Trophoblast cell (in vitro differentiated cells and primary cell): Measurements from ENCODE around the gene PCGF1.
A peak's percentile ranks its signal among the peaks of the same experiment; 100 is the strongest.

Source experiments
- DNase-seq, 2 donors: peaks; one replicate each; pipeline ENCODE4 v3.0.0-alpha.2; 2016
- H2AFZ ChIP-seq: 2 replicates; pipeline ENCODE4 v1.6.1; 2013; ENCODE audit warnings: low read length, moderate library complexity, mild to moderate bottlenecking; ENCODE audit not compliant: insufficient read depth, poor library complexity
- H2AK5ac ChIP-seq: 2 replicates; pipeline ENCODE4 v1.6.1; 2013; ENCODE audit warnings: mild to moderate bottlenecking, low read length
- H2BK120ac ChIP-seq: 2 replicates; pipeline ENCODE4 v1.6.1; 2013; ENCODE audit warnings: low read length, mild to moderate bottlenecking, moderate library complexity; ENCODE audit not compliant: insufficient read depth, poor library complexity
- H2BK12ac ChIP-seq: 2 replicates; pipeline ENCODE4 v1.6.1; 2013; ENCODE audit warnings: mild to moderate bottlenecking, low read length, moderate library complexity
- H2BK5ac ChIP-seq: 2 replicates; pipeline ENCODE4 v1.6.1; 2013; ENCODE audit warnings: low read length, low read depth, moderate library complexity, mild to moderate bottlenecking; ENCODE audit not compliant: poor library complexity
- H3K14ac ChIP-seq: 2 replicates; pipeline ENCODE4 v1.6.1; 2013; ENCODE audit warnings: mild to moderate bottlenecking, low read length
- H3K18ac ChIP-seq: 2 replicates; pipeline ENCODE4 v1.6.1; 2013; ENCODE audit warnings: mild to moderate bottlenecking, low read length
- H3K23ac ChIP-seq: 2 replicates; pipeline ENCODE4 v1.6.1; 2013; ENCODE audit warnings: low read length
- H3K27ac ChIP-seq: 2 replicates; pipeline ENCODE4 v1.5.1; 2013; ENCODE audit warnings: low read depth, mild to moderate bottlenecking, inconsistent platforms, low read length, moderate library complexity
- H3K27me3 ChIP-seq: 2 replicates; pipeline ENCODE4 v1.6.1; 2013; ENCODE audit warnings: inconsistent platforms, mild to moderate bottlenecking, low read length, moderate library complexity; ENCODE audit not compliant: insufficient read depth
- H3K36me3 ChIP-seq, 2 experiments: 1 replicate in 1 of 2; 2 replicates in 1 of 2; pipeline ENCODE4 v1.6.1; 2013; ENCODE audit warnings: low read length in 2 of 2, mild to moderate bottlenecking in 2 of 2, moderate library complexity in 1 of 2; ENCODE audit not compliant: insufficient read depth in 2 of 2, control insufficient read depth in 1 of 2
- H3K4ac ChIP-seq: 2 replicates; pipeline ENCODE4 v1.6.1; 2013; ENCODE audit warnings: low read depth, mild to moderate bottlenecking, low read length, moderate library complexity
- H3K4me1 ChIP-seq, 2 experiments: 1 replicate in 1 of 2; 2 replicates in 1 of 2; pipeline ENCODE4 v1.6.1; 2013; ENCODE audit warnings: low read length in 2 of 2, mild to moderate bottlenecking in 2 of 2, moderate library complexity in 1 of 2; ENCODE audit not compliant: insufficient read depth in 2 of 2, control insufficient read depth in 1 of 2
- H3K4me2 ChIP-seq: 2 replicates; pipeline ENCODE4 v1.6.1; 2013; ENCODE audit warnings: inconsistent platforms, mild to moderate bottlenecking, low read length, moderate library complexity
- H3K4me3 ChIP-seq: 2 replicates; pipeline ENCODE4 v1.5.1; 2013; ENCODE audit warnings: mild to moderate bottlenecking, low read depth, low read length, inconsistent platforms
- H3K79me1 ChIP-seq: one replicate; pipeline ENCODE4 v1.6.1; 2013; ENCODE audit warnings: low read length
- H3K79me2 ChIP-seq: 2 replicates; pipeline ENCODE4 v1.6.1; 2013; ENCODE audit warnings: low read length, mild to moderate bottlenecking; ENCODE audit not compliant: control insufficient read depth, insufficient read depth, poor library complexity
- H3K9ac ChIP-seq: 2 replicates; pipeline ENCODE4 v1.6.1; 2013; ENCODE audit warnings: mild to moderate bottlenecking, low read length
- H3K9me3 ChIP-seq: 2 replicates; pipeline ENCODE4 v1.6.1; 2013; ENCODE audit warnings: low read depth, mild to moderate bottlenecking, control low read depth, inconsistent platforms, low read length; ENCODE audit not compliant: insufficient read depth
- H4K12ac ChIP-seq: 2 replicates; pipeline ENCODE4 v1.6.1; 2013; ENCODE audit warnings: low read depth, mild to moderate bottlenecking, low read length, moderate library complexity
- H4K8ac ChIP-seq: 2 replicates; pipeline ENCODE4 v1.6.1; 2013; ENCODE audit warnings: low read depth, mild to moderate bottlenecking, low read length, moderate library complexity
- H4K91ac ChIP-seq: one replicate; pipeline ENCODE4 v1.6.1; 2013; ENCODE audit warnings: low read depth, mild to moderate bottlenecking, low read length, moderate library complexity
- WGBS: extraction: QIAGEN DNeasy Blood & Tissue Kit; methylation state at CpG from one replicate; pipeline ENCODE4 v1.1.7; 2013; ENCODE audit warnings: missing lambda C conversion rate; ENCODE audit not compliant: insufficient read length, insufficient coverage; ENCODE audit errors: extremely low coverage; 5-methylcytosine and 5-hydroxymethylcytosine counted together

Gene PCGF1

GRCh38 chr2:74464406-74464805 lies 43.1 kb downstream of the PCGF1 start:
- DNase-seq: no peak
- Histone ChIP-seq H3K27ac (no peak overlapping the region), H3K9me3 (peaks cover 5% of the 10 kb centered on the region), H3K4me1 (peaks cover 4 to 8% of the 10 kb centered on the region in 2 experiments), H3K27me3 (no peaks in the 10 kb centered on the region), H3K18ac (peak overlapping the region; percentile 60), H3K79me2 (peaks cover 9% of the 10 kb centered on the region), H3K4me3 (peak overlapping the region; percentile 99), H2AK5ac (peak overlapping the region; percentile 93), H4K8ac (peak overlapping the region; percentile 68), H3K9ac (peak overlapping the region; percentile 94), H3K79me1 (peaks cover 8% of the 10 kb centered on the region), H4K91ac (peak overlapping the region; percentile 59), H2BK12ac (peak overlapping the region; percentile 7), H3K4me2 (peak overlapping the region; percentile 96), H3K14ac (peak overlapping the region; percentile 95), H4K12ac (peak overlapping the region; percentile 49), H3K4ac (peak overlapping the region; percentile 96), H3K23ac (peak overlapping the region; percentile 46), H2BK5ac (peak overlapping the region; percentile 34), H2BK120ac (peak overlapping the region; percentile 29), H2AFZ (peak overlapping the region; percentile 55), H3K36me3 (peaks cover 34% of the 10 kb centered on the region in 2 experiments)
- WGBS: no CpG with 5 or more reads among the region's 13 CpGs

- no CpG with 5 or more reads among the region's 4 CpGs for WGBS
- H4K12ac ChIP-seq: no peak overlapping the region
Observed at GRCh38 chr2:74462786-74463105, 44.7 kb downstream of the PCGF1 start.

GRCh38 chr2:74462054-74462785 lies 45.3 kb downstream of the PCGF1 start:
- Histone ChIP-seq H3K14ac (no peak overlapping the region), H3K4me3 (no peak overlapping the region), H4K91ac (no peak overlapping the region), H3K23ac (no peak overlapping the region), H3K4ac (no peak overlapping the region), H4K12ac (no peak overlapping the region), H3K27me3 (no peaks in the 10 kb centered on the region), H3K4me1 (peaks cover 6 to 12% of the 10 kb centered on the region in 2 experiments), H3K27ac (no peak overlapping the region), H2AK5ac (no peak overlapping the region), H3K9ac (no peak overlapping the region), H2BK12ac (no peak overlapping the region), H2BK120ac (no peak overlapping the region), H2AFZ (no peak overlapping the region), H3K18ac (no peak overlapping the region), H3K4me2 (no peak overlapping the region), H3K79me2 (peaks cover 19% of the 10 kb centered on the region), H3K36me3 (peaks cover 34 to 36% of the 10 kb centered on the region in 2 experiments), H4K8ac (no peak overlapping the region), H2BK5ac (no peak overlapping the region), H3K9me3 (peaks cover 5% of the 10 kb centered on the region), H3K79me1 (peaks cover 19% of the 10 kb centered on the region)
- DNase-seq: no peak
- WGBS: no CpG with 5 or more reads among the region's 20 CpGs

More at GRCh38 chr2:74462786-74463105, 44.7 kb downstream of the PCGF1 start:
- H3K79me2 ChIP-seq: peaks cover 17% of the 10 kb centered on the region
- DNase-seq: no peak
- no peak overlapping the region for H3K4me2 ChIP-seq
- no peak overlapping the region for H2BK5ac ChIP-seq
- H2AFZ ChIP-seq: no peak overlapping the region
- peaks cover 6 to 12% of the 10 kb centered on the region in 2 experiments for H3K4me1 ChIP-seq
- H4K8ac ChIP-seq: no peak overlapping the region
- H4K91ac ChIP-seq: no peak overlapping the region
- H3K14ac ChIP-seq: no peak overlapping the region
- no peak overlapping the region for H3K18ac ChIP-seq
- no peak overlapping the region for H3K4ac ChIP-seq
- peaks cover 5% of the 10 kb centered on the region for H3K9me3 ChIP-seq
- H3K79me1 ChIP-seq: peaks cover 15% of the 10 kb centered on the region
- H3K9ac ChIP-seq: no peak overlapping the region
- no peak overlapping the region for H2BK12ac ChIP-seq
- no peak overlapping the region for H2AK5ac ChIP-seq
- no peak overlapping the region for H3K4me3 ChIP-seq
- no peak overlapping the region for H3K27ac ChIP-seq
- H3K27me3 ChIP-seq: no peaks in the 10 kb centered on the region
- no peak overlapping the region for H2BK120ac ChIP-seq
- H3K36me3 ChIP-seq: peaks cover 34 to 36% of the 10 kb centered on the region in 2 experiments
- H3K23ac ChIP-seq: no peak overlapping the region

GRCh38 chr2:74461187-74462053 lies 46.1 kb downstream of the PCGF1 start:
- no peak overlapping the region for H3K4me2 ChIP-seq
- H3K27me3 ChIP-seq: no peaks in the 10 kb centered on the region
- no peak overlapping the region for H3K18ac ChIP-seq
- peaks cover 34 to 36% of the 10 kb centered on the region in 2 experiments for H3K36me3 ChIP-seq
- no peak overlapping the region for H2AFZ ChIP-seq
- H4K91ac ChIP-seq: no peak overlapping the region
- H3K79me1 ChIP-seq: peaks cover 21% of the 10 kb centered on the region
- WGBS: no CpG with 5 or more reads among the region's 27 CpGs
- no peak overlapping the region for H3K23ac ChIP-seq
- peaks cover 5% of the 10 kb centered on the region for H3K9me3 ChIP-seq
- no peak overlapping the region for H2AK5ac ChIP-seq
- no peak overlapping the region for H3K14ac ChIP-seq
- no peak overlapping the region for H3K4me3 ChIP-seq
- H3K27ac ChIP-seq: no peak overlapping the region
- H4K12ac ChIP-seq: no peak overlapping the region
- peaks cover 19% of the 10 kb centered on the region for H3K79me2 ChIP-seq
- no peak overlapping the region for H4K8ac ChIP-seq
- DNase-seq: no peak
- H2BK120ac ChIP-seq: no peak overlapping the region
- no peak overlapping the region for H3K4ac ChIP-seq
- peaks cover 6 to 12% of the 10 kb centered on the region in 2 experiments for H3K4me1 ChIP-seq
- H2BK12ac ChIP-seq: no peak overlapping the region
- H2BK5ac ChIP-seq: no peak overlapping the region
- no peak overlapping the region for H3K9ac ChIP-seq
